Measurements from ENCODE around the gene SORCS3.

- TF ChIP-seq, protein P1, sequence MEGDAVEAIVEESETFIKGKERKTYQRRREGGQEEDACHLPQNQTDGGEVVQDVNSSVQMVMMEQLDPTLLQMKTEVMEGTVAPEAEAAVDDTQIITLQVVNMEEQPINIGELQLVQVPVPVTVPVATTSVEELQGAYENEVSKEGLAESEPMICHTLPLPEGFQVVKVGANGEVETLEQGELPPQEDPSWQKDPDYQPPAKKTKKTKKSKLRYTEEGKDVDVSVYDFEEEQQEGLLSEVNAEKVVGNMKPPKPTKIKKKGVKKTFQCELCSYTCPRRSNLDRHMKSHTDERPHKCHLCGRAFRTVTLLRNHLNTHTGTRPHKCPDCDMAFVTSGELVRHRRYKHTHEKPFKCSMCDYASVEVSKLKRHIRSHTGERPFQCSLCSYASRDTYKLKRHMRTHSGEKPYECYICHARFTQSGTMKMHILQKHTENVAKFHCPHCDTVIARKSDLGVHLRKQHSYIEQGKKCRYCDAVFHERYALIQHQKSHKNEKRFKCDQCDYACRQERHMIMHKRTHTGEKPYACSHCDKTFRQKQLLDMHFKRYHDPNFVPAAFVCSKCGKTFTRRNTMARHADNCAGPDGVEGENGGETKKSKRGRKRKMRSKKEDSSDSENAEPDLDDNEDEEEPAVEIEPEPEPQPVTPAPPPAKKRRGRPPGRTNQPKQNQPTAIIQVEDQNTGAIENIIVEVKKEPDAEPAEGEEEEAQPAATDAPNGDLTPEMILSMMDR (IDR thresholded peaks at IDR 0.05) = no peak
- TF ChIP-seq POLR2A (IDR thresholded peaks at IDR 0.05; ENCODE audit: low read depth) = no peak
- no peak for TF ChIP-seq POLR2AphosphoS5 (IDR thresholded peaks at IDR 0.05)
- TF ChIP-seq EP300 (IDR thresholded peaks at IDR 0.05) = no peak
Measured at GRCh38 chr10:105170521-105170920, 529.4 kb downstream of the SORCS3 start.

Data from esophagus muscularis mucosa (tissue), 4 donors.